ENCODE measurements around the gene DGKI.

GRCh38 chr7:137836541-137836940, 10.2 kb downstream of the DGKI start:
- TF ChIP-seq CTCF (IDR thresholded peaks at IDR 0.05; ENCODE audit: low read depth, low read length, poor library complexity, severe bottlenecking) (no peak), EZH2phosphoT487 (IDR thresholded peaks at IDR 0.05; ENCODE audit: borderline replicate concordance, low read length) (no peak)
